HG02885 (cell line): ENCODE data around the gene EPHA3.

Experiments
- ATAC-seq: cut with Tn5 transposase; IDR thresholded peaks from one replicate; pipeline ENCODE4 v1.9.1; 2021; ENCODE audit warnings: mild to moderate bottlenecking; ENCODE audit not compliant: unreplicated experiment, poor library complexity

Gene EPHA3

DNA sequence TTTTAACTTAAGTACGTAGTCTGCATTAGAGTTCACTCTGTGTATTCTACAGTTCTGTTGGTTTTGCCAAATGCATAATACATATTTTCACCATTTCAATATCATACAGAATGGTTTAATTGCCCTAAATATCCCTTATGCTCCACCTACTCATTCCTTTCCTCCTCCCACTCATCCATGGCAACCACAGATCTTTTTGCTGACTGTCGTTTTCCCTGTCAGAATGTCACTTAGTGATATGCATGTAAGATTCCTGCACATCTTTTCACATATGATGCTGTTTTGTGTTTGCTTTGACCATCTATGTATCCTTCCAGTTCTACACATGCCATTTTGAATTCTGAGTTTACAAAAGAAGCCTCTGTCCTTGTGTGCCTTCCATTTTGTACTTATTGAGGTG lies 36.7 kb downstream of the EPHA3 start:
- ATAC-seq: no peak

DNA sequence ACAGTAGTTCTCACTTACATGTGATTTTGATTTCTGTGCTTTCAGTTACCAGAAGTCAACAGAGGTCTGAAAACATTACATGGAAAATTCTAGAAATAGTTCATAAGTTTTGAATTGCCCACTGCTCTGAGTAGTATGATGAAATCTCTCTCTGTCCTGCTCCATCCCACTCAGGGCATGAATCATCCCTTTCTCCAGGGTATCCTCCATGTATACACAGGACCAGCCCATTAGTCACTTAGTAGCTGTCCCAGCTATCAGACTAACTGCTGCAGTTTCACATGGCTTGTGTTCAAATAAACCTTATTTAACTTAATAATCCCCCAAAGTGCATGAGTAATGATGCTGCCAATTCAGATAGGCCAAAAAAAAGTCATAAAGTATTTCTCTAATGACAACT lies 38.6 kb downstream of the EPHA3 start:
- ATAC-seq: no peak

DNA sequence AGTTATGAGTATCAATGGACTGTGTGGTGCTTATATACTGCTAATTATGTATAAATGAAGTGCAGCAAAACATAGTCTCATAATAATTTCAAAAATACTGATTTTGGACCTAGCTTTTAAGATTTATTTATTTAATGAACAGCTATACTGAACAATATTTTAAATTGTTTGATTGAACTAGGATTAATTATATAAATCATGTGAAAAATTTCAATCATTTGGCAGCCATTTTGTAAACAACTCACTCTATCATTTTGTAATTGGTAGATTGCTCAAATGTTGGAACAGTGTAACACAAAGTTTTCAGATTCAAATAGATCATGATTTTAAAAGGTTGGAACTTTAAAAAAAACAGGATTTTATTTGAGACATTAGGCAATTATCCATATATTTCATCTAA lies 47.0 kb downstream of the EPHA3 start:
- no peak for ATAC-seq

DNA sequence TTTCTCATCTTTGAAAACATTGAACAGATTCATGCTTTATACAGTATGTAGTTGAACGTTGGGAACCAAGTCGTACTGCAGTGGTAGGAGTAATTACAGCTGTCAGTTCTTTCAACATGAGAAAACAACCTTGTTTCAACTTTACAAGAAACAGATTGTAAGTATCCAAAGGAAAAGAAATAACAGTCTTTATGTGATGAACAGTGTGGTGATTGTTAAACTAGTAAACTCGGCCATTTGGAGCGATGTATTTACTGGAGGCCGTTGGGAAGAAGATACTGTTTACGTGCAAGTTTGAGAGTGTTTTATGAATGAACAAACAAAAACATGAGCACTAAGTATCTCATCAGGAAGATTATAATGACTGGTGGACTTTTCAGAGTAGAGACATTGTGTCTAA lies 48.4 kb downstream of the EPHA3 start:
- no peak for ATAC-seq

DNA sequence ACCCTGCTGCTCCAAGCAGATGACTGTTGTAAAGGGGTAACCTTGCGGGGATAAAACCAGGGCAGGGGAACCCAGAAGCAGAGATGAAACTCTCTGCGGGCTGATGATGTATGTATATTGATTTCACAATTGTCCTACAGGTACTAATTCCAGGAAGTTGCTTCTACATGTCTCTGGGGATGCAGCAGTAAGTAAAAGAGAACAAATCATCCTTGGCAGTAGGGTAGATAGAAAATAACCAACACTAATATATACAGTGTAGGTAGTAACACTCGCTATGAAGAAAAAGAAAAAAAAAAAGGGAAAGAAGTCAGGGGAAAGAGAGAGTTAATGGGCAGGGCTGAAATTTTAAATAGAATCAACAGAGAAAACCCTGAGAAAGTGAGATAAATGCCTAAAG lies 50.2 kb downstream of the EPHA3 start:
- no peak for ATAC-seq

DNA sequence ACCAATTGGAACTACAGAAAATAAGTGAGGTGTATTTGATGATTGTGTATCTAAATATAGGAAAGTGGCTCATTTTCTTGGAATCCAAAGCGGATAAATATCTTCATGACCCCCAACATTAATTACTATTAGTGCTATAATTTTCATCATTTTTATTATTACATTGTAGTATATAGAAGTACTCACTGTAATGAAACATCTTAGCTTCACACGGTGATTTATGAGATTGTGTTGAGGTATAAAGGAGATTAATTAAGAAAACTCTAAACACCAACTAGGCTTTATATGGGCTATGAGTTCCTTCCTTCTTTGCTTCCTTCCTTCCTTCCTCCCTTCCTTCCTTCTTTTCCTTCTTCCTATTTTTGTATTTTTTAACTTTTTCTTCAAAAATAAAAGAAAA lies 52.2 kb downstream of the EPHA3 start:
- no peak for ATAC-seq

DNA sequence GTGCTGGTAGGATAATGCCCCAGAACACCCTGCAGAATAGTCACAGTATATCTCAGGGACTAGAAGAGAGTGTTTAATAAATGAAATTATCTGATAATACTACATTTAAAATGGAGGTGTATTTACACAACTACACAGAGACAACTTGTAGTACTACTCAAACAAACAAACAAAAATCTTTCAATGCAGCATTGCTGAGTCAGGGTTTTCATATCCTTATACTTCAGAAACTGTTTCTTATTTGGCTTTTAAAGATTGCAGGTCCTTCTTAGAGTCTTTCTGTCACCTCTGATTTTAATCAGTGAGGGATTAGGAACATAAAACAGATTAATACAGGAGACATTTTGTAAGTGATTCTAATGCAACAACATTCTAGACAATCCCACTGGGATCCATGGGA lies 57.4 kb downstream of the EPHA3 start:
- no peak for ATAC-seq

DNA sequence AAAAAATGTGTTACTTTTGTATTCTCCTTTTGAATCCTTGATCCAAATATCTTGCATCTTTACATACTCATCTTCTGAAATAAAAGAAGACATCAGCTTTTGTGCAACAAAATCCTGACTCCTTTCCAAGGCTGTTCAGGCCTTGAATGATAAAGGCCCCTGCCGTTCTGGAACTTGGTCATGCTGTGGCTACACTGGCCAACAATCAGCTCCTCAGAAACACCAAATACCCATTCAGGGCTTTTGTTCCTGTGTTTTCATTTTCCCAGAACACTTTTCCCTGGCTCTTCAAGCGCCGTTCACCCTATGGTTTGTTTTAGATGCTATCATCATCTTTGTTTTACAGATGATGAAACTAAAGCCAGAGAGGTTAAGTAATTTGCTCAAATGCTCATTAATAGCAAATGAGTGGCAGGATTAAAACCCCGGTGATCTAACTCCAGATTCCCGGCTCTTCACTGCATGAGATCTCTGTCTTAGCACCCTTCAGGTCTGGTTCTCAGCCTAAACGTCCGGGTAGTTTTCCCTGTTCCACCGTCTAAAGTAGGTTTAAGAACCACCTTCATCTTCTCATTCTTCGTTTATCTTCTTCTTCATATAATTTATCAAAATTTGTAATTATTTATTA lies 58.3 kb downstream of the EPHA3 start:
- no peak for ATAC-seq

DNA sequence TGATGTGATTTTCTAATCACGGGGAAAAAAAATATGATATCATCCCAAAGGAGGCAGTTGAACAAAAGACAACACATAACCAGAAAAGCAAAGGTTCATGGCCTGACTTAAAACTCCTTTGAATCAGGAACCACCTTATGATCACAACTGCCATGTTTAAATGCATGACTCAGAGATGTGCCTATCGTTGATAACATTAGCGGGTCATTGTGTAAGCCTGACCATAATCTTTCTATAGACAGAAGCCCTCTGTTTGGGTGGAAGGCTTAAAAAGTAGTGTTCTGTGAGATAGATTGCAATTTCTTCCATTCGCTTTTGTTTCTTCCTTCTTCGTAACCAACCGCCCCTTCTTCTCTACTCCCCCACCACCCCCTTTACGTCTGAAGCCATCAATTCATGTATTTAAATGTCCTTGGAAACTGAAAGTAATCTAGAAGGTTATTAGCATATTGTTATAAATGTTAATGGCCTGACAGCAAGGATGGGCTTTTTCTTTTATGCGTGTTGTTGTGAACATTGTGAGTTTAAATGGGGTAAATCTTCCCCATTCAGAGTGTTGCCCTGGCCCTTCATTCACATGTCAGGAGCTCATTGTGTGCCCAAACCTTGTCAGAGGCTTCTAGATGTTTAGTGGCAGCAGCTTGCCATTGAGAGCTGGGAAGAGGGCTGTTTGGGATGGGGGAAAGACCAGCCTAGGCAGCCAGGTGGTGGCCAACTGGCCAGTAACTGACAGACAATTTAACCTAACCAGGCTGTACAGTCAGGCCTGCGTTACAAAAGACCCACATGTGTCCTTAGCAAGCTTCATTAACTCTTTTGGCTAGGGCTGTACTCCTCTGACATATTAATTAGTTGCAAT lies 64.5 kb downstream of the EPHA3 start:
- ATAC-seq: no peak

DNA sequence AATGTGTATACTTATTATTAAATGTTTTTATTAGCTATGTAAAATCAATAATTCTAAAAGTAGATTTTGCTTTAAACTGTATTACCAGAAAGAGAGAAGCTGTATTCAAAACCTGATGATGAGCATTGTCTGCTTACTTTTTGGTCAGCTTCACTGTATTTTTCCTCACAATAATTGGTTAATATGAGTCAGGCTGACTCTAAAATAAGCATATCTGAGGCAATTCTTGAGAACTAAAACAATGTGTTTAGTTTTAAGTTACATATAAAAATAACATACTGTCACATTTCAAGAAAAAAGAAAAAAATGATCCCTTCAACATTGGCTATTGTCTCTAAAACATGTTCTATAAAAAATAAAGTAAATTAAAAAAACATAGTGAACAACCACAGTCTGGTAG lies 66.1 kb downstream of the EPHA3 start:
- ATAC-seq: no peak

DNA sequence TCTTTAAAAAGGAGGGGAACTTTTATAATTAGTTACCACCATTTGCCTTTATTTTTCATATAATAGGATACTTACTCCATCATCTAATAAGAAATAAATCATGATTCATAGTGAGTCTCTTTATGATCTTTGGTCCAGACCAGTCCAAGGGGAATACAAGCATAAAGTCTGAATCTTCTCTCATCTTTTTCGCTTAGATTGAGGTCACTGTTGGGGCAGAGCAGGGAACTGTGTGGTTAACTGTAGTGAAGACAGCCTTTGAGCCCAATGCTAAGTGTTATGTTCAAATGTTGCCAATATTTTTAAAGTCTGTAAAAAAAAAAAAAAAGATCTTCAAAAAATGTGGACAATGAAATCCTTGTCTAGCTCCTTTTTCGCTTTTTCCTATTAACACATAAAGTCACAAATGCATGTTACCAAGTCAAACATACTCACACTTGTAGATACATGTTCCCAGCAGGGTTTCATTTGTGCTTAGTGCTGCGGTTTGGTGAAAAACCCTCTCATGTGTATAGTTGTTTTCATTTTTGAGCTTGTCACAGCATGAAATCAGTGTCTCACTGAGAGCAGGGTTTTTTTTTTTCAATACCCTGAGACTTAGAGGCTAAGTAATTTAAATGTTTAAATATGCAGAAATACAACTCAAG lies 72.1 kb downstream of the EPHA3 start:
- no peak for ATAC-seq

DNA sequence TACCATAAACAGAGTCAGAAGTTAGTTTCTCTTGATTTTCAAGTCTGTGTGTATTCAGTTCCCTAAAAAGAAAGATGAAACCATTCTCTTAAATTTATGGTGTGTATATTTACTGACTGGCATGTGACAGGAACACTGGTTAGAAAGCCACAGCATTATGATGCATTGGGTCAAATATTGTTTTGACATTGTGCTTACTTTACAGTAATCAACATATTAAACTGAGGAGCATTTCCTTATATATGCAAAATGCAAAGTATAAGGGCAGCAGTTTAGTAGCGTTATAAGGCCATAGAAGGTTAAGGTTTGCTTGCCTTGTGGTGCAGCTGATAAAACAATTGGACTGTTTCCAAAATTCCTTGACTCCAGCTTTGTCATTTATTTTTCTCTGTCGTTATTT lies 72.9 kb downstream of the EPHA3 start:
- ATAC-seq: no peak

DNA sequence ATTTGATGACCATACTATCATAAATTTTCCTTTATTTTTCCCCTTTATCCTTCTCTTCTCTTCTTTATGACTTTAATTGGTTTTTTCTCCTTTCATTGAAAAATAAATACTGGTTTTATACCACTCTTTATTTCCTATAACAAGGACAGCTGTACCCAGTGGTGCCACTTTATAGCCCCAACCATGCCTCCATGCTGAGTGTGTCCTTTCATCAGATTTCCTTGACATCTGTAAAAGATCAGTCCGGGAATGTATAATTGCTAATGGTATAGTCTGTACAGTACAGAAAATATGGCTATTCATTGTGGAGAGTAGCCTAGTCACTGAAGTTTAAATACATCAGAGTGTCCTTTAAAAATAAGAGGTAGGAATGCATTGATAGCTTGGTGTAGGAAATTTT lies 74.6 kb downstream of the EPHA3 start:
- no peak for ATAC-seq

DNA sequence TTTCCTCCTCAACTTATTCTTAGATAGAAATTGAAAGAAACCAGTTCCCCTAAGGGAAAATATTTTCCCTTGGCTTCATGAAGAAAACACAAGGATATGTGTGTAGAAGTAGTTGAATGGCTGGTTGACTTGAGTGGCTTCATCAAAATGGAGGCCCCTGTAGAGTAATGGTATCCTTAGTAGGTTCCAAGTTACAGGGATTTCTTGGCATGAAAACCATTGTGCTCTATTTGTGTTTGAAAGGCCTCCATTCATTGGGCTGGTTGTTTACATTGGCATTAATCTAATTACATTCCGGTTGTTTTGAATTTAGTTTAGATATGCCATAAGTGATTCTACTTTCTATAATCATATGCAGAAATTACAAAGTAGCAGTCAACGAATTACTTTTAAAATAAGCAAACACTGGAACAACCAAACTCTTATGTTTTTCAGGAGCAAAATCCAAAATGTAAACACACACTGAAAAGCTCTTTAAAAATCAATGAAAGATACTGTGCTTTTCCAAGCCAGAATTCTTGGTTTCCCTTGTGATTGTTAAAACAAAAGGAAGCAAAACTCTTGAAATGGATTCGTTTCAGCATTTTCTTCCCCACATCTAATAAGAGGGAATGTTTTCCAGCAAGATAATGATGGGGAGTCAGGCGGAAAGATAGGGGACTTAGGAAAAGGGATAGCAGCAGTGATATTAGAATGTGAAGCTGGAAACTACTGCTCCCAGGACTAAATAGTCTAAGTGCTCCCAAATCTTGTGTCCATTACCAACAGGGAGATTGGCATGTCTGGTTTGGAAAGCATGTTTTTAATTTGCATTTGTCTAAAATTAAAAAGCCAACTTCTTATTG lies 77.0 kb downstream of the EPHA3 start:
- no peak for ATAC-seq

DNA sequence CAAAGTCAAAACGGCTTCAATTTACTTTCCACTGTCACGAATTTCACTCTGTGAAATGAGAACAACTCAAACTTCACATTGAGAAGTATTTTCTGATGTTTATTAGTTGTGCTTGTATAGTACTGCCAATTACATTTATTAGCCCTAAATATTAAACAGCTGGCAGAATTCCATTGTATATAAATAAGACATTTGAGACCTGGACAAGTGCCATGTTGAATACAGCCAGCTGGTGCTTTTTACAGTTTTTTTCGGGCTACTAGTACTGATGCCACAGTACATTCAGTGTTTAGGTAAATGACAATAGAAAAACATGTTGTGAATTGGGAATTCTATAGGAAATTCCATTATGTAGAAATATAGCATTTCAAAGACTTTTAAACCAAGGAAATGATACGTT lies 79.0 kb downstream of the EPHA3 start:
- ATAC-seq: no peak

DNA sequence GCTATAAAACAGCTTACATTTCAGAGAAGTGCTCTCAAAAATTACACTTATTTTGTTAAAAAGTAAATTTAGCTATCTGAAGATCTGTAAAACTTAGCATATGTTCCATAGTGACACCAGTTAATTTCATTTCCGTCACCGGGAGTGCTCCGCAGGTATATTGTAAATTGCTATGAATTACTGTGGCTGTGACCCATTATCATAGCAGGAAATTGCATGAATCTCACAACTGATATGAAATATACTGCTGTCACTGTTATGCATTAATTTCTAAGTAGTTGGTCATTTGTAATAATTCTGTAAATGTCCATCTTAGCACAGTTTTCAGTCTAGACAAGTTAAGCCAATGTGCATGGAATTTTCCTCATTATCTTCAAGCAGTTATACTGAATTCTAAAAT lies 91.2 kb downstream of the EPHA3 start:
- ATAC-seq: no peak

DNA sequence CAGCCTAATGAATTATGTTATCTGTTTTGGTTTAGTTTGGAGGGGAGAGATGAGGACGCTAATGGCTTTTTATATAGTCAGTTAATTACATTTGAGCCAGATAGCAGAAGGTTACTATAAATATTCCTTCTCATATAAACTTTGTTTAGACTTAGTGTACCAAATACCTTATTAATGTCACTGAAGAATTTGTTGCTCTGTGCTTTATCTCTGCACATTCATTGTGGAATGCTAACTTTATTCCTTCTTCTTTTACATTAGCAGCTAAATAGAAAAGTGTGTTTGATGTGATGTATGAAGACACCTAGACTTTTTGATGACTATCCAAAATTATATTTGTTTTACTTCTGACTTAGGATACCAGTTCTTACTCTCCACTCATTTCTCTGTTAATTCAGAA lies 105.2 kb downstream of the EPHA3 start:
- no peak for ATAC-seq

DNA sequence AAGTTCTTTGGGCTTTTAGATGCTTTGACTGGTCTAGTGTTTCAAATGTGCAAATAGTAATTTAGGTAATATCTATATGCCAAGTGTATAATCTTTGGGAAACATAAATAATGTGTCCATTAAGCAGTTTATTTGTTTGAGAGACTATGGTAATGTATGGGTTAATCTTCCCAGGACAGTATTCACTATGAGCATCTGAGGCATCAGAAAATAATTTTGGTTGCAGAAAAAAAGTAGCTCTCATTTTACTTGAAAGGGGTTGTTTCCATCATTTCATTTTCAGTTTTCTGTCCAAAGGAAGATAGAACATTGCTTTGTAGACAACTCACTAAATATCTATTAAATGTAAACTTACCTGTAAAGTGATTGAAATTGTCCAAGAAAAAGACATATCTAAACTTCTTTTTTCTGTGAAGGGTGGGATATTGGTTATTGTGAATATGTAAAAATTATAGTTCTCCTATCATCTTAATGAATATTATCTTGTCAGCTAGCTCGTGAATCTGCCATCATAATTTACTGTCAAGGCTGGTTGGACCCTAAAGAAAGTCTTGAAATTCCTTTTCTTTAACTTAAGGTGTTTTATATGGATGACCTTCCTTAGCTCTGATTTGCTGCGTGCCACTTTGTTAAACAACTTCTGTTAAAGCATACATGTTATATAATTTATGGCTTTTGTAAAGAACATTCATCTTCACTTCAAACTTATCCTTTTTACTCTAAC lies 108.8 kb downstream of the EPHA3 start:
- no peak for ATAC-seq

DNA sequence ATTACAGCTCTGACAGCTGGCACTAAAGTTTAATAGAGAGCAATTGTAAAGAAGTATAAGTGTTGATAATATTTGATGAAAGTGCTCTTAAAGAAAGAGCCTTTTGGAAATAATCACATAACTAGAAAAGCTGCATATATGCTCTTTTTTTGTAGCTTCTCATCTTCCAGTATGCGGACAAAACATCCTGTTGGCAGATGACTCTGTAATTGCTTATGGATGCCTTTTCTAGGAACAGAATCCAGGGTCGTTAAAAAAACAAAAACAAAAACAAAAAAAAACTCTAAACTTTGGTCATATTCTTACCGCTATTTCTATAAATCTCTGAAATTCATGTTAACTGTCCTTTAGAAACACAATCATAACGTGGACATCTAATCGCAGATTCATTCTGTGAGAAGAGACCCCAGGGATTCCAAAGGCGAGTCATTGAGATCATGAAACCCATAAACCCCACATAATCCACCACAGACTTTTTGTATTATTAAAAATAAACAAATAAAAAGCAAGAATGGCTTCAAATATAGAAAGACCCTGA lies 109.8 kb downstream of the EPHA3 start:
- ATAC-seq: no peak

DNA sequence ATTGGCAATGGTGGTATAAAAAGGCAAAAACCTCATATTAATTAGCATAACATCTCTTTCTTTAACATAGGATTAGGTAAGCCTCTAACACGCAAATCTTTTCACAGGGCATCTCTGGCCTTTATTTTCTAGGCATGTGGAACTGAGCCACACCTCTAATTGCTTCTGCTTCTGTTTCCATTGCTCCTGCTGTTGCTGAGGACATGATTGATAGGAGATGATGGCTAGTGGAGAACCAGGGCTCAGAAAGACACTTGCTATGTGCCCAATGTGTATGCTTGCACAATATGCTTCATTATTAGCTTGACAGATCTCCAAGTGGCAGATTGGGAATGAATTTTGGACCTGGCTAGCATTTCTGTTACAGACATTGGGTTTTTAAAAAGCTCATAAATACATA lies 114.5 kb downstream of the EPHA3 start:
- ATAC-seq: no peak
